ENCODE results near the gene FBXL4.

The FBXL4 gene

DNA sequence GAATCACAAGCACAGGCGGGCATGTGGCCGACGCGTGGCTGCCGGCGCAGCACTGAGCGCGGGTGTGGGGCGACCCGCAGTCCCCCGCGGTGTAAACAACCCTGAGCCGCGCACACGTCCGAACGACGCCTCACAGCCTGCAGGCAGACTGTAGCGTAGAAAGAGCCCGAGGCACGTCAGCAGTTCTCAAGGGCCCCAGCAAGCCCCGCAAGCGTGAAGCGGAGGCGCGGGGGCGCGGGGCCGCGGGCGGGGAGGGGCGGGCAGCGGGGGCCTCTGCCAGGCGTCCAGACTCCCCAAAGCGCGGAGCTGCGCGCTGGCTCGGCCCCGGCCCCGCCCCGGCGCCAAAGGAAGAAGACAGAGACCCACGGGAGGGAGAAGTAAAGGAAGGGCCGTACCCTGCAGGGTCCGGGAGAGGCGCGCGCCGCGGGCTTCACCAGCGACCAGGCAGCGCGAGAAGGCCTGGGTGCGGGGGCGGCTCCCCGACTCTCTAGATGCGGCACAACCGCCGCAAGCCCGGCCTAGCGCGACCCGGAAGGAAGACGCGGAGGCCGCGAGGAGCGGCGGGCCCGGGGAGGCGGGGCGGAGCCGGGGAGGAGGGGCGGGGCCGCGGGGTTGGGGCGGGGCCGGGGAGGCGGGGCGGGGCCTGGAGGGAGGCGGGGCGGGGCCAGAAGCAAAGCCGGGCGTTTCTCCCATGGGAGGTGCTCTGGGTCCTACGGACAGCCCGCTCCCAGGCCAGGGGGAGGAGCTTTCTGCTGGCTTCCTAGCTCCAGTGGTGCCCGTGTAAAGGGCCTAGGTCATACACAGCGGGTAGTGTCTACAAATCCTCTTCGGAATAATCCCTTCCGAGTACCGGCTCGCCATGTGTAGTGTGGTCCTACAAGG is at the start of gene FBXL4:
Gene FBXL4, minus strand, starts transcription at position 536 of the 882 bp plus-strand sequence. CDS start 20,958 bp downstream, outside the sequence.
- DNase-seq, result peak; percentile 63 to 65

DNA sequence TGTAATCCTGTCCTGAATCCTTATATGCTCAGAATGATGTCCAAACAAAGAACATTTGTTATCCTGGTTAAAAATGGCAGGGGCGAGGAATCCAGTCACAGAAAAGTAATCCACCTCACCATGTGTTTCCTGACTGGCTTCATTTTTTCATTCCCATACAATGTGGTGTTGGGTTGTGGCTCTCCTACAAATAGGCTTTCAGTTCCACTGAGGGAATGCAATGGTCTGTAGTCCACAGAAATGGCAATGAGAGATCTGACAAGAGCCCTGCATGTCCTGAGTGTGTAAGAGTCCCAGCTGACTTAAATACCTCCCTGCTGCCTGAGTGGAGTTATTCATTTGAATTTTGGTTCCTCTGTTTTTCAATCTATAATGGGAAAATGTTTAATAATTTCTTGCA is 47.4 kb upstream of the FBXL4 start:
- no peak for DNase-seq

GRCh38 chr6:98992535-98992934 is 44.8 kb upstream of the FBXL4 start:
- peak in 1 of 2 donors; percentile 12 for DNase-seq

GRCh38 chr6:98986071-98986615 is 38.4 kb upstream of the FBXL4 start:
- DNase-seq, result no peak

DNA sequence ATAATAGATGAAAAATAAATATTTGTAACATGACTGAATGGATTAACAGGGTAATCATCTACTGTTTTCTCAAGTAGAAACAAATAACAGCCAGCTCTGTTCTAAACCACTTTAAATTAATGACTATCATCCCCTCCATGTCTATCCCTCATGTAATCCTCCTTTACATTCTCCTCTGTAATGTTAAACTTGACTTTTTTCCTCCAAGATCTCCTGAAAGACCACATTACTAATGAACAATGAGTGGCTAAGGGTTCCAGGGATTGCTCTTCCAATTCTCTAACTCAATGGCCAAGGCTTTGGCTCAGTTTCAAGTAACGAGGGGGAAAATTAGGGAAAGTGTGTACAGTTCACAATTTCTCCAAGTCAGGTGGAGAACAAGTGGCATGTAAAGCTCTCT is 37.6 kb upstream of the FBXL4 start:
- no peak for DNase-seq

GRCh38 chr6:98984121-98984520 is 36.4 kb upstream of the FBXL4 start:
- no peak for DNase-seq

DNA sequence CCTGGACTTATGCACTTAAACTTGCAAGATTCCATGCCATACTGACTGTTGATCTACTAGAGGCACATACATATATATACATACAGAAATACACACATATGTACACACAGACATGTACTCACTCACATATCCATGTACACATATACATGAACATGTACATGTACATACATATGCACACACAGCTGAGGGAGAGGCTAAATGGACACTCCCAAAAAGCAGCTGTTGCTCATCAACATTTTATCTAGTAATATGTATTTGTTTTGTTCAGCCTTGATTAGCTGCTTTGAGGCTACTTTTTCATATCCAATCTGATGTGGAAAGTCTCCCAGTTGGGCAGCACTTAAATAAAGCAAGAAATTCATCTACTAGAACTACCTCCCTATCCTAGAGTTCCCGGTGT is 33.7 kb upstream of the FBXL4 start:
- DNase-seq, result no peak

- DNase-seq, result no peak
Observed at GRCh38 chr6:98980819-98981218, 33.1 kb upstream of the FBXL4 start.

GRCh38 chr6:98977671-98978292 is 30.0 kb upstream of the FBXL4 start:
- DNase-seq, result no peak

DNA sequence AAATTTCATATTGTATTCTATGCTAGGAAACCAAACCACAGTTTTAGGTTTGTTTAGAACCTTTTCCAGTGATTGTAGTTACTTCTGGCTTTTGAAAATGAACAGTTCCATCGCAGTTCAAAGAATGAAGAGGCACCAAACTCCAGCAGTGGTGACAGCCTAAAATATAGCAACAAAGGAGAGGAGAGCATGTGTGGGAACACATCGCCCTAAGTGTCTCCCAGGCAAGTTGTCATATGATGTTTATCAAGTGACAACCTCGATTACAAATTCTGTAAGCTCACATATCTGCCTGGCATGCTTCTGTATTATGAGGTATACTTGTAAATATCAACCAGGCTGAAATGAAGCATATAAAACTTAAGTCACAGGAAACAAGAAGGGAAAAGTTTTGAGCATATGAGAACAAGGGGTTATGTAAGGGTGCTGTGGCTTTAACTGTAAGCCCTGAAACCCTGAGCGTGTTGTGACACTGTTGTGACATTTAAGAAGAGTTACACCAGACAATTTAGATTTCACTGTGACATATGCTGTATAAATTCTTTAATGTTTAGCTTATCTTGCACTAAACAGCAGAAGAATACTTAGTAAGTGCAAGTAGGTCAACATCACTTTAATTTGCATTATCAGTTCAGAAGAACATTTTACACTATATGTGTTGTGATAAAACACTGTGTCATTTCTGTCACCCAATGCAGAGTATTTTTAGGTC is 29.1 kb upstream of the FBXL4 start:
- DNase-seq, result no peak

GRCh38 chr6:98975421-98975820 is 27.7 kb upstream of the FBXL4 start:
- DNase-seq, result no peak

DNA sequence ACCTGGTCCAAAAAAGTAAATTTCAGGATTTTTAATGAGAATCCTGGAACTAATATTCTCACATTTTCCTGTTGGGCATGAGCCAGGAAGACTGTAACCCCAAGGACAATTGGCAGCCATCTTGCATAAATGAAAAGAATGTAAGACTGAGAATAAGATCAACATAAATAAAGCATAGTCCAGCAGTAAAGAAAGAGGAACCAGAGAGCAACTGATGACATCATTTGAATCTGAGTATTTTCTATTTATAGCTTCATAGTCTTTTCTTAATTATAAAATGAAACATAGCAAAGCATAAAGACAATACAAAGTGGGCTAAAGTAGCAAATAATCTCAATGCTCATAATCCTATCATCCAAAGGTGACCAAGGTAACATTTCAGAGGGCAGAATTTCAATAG is 26.6 kb upstream of the FBXL4 start:
- peak in 1 of 2 donors; percentile 10 for DNase-seq

GRCh38 chr6:98973571-98973970 is 25.8 kb upstream of the FBXL4 start:
- no peak for DNase-seq

DNA sequence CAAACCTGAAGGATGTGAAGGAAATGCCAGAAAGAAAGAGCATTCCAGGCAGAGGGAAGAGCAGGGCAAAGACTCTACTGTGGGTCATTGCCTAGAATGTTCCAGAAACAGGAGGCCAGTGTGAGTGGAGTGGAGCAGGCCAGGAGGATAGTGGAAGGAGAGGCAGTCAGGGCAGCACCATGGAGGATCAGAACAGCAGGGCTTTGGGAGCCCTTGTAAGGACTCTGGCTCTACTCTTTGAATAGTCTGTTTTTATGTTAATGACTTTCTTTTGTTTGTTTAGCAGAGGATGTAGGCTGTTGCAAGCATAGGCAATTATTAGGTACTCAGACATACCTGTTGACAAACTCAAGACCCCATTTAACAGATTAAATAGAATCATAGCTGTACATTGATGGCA is 23.6 kb upstream of the FBXL4 start:
- no peak for DNase-seq

DNA sequence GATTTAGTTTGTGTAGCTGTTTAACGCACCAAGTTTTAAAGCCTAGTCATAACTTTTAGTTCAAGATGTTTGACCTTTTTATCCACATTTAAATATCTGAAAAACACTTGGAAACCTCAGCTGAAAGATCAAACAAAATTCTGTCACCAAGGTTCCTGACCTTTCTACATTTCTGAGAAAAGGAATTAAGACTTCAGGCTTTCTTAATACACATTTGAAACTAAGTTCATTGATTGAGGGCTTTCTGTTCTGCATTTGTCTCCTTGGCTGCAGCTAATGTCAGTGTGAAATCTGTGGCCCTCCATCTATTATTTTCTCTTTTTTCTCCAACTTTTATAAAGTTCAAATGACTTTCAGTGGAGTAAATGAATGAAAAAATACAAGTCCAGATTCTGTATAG is 22.7 kb upstream of the FBXL4 start:
- no peak for DNase-seq

GRCh38 chr6:98967616-98968015 is 19.9 kb upstream of the FBXL4 start:
- no peak for DNase-seq

- no peak for DNase-seq
Observed at GRCh38 chr6:98959631-98960030, 11.9 kb upstream of the FBXL4 start.

DNA sequence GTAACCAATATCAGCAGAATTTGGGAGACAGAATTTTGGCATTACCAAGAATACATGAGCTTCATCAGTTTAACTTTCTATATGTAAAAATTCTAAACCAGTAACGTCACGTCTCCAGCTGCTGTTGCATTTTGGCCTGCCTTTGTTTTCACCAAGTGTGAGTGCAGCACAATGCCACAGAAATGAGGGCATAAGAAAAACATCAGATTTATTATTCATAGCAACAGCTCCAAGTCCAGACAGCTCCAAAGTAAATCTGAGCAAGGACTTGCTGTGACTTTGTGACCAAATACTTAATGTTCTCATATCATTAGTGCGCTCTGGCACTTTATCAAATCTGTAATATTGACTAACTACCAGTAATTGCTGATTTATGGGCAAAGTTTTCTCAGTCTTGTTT is 11.0 kb upstream of the FBXL4 start:
- DNase-seq, result no peak

GRCh38 chr6:98957450-98957849 is 9.7 kb upstream of the FBXL4 start:
- no peak for DNase-seq

DNA sequence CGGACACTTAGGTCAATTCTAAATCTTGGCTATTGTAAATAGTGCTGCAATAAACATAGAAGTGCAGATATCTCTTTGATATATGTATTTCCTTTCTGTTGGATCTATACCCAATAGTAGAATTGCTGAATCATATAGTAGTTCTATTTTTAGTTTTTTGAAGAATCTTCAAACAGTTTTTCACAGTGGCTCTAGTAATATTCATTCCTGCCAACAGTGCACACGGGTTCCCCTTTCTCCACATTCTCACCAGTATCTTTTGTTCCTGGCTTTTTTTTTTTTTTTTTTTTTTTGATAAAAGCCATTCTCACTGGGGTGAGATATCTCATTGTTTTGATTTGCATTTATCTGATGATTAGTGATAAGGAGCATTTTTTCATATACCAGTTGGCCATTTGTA is 1.8 kb upstream of the FBXL4 start:
- DNase-seq, result peak in 1 of 2 donors; percentile 7

DNA sequence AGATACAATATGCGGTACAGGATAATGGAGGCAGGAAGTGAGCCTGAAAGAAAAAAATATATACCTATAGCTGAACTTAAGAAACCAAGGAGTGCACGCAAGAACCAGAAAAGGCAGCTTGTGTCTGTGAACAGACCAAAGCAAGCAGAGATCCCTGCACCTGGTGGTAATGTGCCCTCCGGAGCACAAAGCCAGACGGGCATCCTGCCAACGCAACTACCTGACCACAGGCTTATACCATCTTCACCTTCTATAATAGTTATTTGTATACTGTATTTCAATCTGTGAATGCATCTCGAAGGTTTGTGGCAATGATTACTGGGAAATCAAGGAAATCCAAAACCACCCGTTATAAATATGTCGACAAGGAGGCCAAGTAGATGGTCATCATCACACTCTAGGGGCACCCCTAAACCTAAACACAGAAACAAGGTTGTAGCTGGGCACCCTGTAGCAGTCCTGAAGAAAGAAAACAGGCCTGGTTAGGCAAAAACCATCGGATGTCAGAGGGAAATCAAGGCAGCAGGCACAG is 801 bp downstream of the FBXL4 start:
- peak in 1 of 2 donors; percentile 8 for DNase-seq

- no peak for DNase-seq
Observed at GRCh38 chr6:98946266-98946878, 1.4 kb downstream of the FBXL4 start.

All from bone marrow (tissue), 2 donors.